Measurements from ENCODE around the gene RAB35.

Gene RAB35

GRCh38 chr12:120116441-120116791 lies at the start of gene RAB35:
Gene RAB35, minus strand, starts transcription at chr12:120116753. Its CDS starts 103 bp downstream, at chr12:120116650.
- DNase-seq, result no peak

GRCh38 chr12:120164293-120164692 lies 47.7 kb upstream of the RAB35 start:
- DNase-seq, result no peak

DNA sequence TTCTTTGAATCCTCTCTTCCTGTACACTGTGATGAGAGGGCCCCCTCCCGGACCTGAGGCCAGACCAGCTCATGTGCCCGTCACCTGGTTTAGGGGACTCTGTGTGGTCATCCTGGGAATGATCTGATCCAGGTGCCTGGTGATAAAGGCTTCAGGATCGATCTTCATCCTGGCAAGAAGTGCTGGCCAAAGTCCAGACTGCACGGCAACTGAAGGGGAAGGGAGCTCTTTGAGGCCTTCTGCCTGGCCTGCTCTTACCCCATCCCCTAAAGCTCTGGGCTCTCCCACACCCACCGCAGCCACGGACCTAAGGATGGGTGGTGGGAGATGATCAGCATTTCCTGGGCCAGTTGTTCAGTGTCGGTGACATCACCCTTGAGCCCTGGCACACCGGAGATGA lies 46.2 kb upstream of the RAB35 start:
- no peak for DNase-seq

DNA sequence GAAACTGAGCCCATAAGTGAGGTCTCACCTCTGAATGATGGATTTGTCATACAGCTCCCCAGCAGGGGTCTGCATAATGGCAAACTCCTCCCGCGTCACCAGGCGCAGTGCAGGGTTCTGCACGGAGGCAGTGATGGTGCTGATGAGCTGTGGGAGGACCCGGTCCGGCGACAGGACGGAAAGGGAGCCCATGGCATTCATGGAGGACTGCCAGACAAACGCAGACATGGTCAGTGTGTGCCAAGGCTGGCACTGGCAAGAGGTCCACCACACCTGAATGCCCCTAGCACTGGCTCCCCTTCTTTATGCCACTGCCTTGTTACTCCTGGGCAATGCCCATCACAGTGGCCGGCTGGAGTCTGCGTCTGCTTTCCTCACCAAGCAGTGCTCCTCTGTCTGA lies 45.3 kb upstream of the RAB35 start:
- no peak for DNase-seq

GRCh38 chr12:120159509-120160237 lies 43.1 kb upstream of the RAB35 start:
- no peak for DNase-seq

- DNase-seq, result no peak
These were observed 41.8 kb upstream of the RAB35 start for GRCh38 chr12:120158351-120158750.

DNA sequence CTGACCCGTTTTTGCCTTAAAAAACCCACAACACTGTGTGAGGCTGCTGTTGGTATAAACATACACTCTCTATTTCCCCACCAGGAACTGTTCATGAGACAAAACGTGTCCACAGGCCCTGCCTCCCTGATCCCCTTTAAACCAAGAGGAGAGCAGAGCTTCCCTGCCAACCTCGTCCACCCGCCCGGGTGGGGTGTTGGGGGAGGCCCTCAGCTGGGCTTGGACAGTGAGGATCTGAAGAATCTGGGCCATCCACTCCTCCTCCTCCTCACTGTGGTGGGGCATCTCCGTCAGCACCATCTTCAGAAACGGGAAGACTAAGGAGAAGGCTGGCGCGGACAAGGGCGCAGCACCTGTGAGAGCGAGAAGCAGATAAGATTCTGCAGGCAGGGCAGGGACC lies 41.1 kb upstream of the RAB35 start:
- no peak for DNase-seq

DNA sequence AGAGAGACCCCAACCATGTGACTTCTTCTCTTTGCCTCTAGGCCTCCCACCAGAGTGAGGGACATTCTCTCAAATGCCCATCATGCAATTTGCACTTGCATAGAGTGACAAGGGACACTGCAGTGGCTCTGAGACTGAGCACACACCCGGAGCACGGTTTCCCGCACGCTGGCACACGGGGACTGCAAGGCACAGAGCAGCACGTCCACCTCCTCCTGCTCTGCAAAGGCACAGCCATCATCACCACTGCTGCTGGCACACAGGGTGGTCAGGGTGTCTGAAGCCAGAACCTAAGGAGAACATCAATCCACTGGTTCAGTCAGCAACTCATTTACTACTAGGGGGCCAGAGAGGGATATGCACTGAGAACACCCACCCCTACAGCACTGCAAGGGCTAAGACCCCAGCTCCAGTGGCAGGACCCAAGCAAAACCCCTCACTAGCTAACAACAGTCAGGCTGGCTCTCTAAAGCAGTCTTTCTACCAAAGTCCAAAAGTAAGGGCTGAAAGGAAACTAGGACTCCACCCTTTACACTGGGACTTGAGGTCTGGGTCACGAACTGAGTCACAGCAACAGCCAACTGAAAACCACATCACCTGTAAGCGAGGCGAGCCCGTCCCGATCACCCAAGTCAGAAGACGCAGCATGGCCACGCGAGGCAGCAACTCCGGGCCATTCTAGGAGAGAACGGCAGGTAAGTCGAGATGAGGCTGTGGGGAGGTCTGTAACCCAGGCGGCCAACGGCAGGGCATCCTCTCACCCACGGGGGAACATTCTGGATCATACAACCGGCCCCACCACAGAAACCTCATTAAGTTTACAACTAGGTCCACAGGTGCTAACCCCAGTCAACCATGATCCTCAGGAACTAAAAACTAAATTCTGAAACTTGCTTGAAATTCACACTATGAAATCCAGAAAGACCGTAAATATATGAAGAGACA lies 40.0 kb upstream of the RAB35 start:
- DNase-seq, result no peak

DNA sequence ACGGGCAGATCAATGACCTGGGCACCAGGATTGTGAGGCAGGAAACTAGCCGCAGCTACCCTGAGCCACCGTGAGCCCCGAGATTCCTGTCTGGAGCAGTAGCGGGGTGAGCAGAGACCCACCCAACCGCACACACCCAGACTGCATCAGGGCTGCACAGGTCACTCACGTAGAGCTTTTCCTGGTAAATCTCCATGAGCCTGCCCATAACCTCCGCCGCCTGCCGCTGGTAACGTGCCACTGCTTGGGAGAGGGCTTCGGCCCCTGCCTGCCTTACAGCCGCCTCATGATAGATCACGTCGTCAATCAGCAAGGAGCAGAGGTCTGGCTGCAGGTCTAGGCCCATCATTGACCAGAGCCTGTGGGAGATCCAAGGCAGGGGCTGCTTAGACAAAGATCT lies 38.5 kb upstream of the RAB35 start:
- DNase-seq, result no peak

DNA sequence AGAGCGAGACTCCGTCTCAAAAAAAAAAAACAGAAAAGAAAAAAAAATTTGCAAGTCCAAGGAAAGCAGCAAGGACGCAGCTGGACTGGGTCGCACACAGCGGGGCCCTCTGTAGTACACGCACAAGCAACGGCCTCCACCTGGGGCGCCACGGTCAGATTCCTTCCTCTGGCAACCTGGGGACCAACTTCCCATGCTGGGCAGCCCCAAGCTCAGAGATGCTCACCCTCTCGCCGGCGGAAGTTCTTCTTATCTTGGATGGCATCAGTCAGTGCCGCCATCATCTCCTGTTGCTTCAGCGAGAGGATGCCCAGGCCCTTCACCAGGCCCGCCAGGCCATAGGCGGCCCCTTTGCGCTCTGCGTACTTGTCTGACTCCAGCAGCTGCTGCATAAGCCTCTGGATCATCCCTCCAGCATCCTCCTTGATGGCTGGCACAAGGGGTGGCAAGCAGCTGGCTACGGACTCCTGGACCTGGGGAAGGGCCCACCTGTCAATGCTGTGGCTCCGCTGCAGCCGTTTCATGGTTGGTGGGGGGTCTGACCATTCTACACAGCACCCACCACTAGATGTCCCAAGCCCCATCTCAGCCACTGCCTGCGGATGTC lies 34.5 kb upstream of the RAB35 start:
- DNase-seq, result no peak

- no peak for DNase-seq
These were observed 31.5 kb upstream of the RAB35 start for GRCh38 chr12:120148011-120148410.

DNA sequence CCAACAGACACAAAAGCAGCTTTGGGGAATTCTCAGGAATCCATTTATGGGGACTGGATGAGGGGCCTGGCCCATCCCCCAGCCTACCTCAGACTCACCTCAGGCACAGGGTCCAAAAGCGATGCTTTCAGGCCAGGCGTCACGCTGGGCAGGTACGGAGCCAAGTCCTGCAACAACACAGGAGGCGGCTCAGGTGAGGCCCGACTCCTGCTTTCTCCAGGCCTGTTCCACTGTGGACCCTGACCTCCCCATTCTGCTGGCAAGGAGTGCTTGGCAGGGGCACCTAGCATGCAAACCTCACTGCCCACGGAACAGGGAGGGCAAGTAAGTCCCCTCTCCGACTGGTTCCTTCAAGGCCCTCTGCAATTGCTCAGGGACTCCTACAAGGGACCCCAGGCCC lies 28.6 kb upstream of the RAB35 start:
- no peak for DNase-seq

GRCh38 chr12:120144215-120144614 lies 27.7 kb upstream of the RAB35 start:
- no peak for DNase-seq

DNA sequence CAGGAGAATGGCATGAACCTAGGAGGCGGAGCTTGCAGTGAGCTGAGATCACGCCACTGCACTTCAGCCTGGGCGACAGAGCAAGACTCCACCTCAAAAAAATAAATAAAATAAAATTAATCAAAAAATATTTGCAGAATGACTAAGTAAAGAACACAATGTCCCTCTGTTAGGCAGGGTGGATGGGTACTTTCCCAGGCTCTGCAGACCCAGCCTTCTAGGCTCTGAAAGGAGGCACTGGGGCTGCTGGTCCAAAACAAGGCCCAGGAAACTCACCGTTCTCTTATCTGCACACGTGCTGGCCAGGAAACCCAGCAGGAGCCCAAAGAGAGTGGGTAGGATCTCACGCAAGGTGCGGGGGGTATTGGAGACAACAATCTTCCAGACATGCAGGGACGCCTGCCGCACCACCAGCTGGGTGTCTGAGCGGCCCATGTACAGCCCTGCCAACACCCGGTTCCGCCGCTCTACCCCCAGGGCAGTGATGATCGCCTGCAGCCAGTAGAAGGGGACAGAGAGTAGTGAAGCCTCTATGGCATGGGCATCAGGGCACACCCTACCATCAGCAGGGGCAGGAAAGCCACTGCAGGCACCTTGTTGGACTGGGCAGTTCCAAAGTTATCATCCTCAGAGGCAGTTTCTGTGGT lies 25.8 kb upstream of the RAB35 start:
- no peak for DNase-seq

DNA sequence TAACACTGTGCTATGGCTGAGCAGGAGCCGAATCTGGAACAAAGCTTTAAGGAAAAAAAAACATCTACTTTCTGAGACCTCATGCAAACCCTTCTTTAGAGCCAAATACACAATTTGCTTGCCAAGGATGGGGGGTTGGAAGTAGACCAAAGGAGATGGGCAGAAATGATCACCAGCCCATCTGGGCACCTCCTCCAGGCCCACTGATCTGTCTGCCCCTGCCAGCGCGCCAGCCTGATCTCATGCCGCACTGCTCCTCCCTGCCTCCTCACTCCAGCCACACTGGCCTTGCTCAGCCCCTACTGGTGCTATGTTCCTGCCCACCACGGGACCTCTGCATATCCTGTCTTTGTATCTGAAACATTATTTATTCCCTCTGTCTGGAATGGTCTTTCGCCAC lies 24.8 kb upstream of the RAB35 start:
- no peak for DNase-seq

DNA sequence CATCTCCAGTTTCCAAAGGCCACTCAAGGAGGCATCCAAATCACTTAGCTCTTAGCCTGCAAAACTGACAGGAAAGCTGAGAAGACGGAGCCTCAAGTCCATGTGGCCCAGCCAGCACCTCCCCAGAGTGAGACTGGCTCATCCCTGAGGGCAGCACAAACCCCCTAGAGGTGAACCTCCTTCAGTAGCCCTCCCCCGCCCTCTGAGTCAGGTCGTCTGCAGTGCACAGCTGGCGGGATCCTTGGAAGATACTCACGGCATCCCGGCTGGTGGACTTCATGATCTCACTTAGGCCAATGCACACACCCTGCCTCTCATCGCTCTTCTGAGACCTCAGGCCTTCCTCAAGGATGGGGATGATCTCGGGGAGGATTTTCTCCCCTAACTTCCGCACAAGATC lies 24.1 kb upstream of the RAB35 start:
- DNase-seq, result no peak

DNA sequence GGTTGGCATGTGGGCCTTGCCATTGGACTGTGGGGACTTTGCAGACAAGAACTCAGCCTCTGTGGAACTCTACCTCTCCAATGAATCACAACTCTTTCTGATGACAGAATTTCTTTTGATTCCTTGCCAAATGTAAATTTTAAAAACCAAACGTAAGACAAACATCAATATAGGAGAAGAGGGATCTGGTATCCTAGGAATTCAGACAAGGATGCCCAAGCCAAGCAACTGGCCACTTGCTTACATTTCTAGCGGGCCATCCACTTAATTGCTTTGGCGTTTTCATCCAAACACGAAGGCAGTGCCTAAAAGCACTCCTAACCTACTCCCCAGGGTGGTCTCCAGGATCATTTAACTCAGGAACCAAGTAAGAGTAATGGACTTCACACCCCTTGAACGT lies 23.4 kb upstream of the RAB35 start:
- DNase-seq, result no peak

DNA sequence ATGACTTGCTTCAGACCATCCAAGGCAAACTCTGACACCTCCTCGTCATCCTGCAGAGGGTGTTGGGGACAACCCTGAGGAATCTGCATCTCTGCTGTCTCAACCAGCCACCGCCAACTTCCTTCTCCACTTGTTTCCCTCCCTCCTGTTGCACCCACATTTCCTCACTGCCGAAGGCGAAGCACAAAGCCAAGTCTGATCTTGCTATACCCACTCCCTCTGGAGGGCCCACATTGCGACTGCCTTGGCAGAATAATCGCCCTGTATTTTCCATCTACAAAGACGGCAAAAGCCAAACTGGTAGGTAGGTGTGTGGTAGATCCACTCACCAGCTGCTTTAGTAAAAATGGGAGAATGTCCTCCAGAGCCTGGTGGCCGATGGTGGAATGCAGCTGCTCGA lies 21.8 kb upstream of the RAB35 start:
- DNase-seq, result no peak

- DNase-seq, result no peak
These were observed 21.3 kb upstream of the RAB35 start for GRCh38 chr12:120137833-120138232.

- no peak for DNase-seq
These were observed 19.7 kb upstream of the RAB35 start for GRCh38 chr12:120136093-120136770.

- DNase-seq, result no peak
These were observed 17.9 kb upstream of the RAB35 start for GRCh38 chr12:120134307-120134980.

DNA sequence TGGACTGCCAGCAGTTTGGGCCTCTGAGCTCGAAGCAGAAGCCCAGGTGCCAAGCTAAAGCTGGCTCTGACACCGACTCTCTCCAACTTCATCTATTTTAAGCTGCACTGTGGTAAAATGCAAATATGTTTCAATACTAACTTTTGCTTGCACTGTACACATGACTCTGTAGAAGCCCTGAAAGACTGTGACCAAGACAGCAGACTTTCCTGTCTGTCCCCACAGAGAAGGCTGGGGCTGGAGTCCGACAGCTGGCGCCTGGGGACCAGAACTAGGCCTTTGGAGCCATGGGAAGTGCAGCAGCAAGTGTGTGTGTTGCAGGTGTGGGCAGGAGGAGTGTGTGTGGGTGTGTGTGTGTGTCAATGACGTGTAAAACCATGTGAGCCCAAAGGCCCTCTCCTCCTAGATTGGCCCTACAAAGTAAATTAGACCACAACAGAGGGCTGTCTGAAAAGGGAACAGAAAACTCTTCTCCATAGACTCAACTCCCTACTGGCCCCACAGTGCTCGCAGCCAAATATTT lies 16.4 kb upstream of the RAB35 start:
- no peak for DNase-seq
